SIG-M5 (cell line): ENCODE results near the gene ESYT1.
"Not testable (repeated sequence)": the region's sequence is repeated elsewhere in the genome, so short reads cannot be mapped to it uniquely, and the experiment has no call there.

ENCODE experiments used
- DNase-seq: peaks from one replicate; lab custom pipeline; 2025; lab: John Stamatoyannopoulos, UW

ESYT1 gene

GRCh38 chr12:56155256-56155845 lies 27.3 kb downstream of the ESYT1 start:
- no peak for DNase-seq

GRCh38 chr12:56156464-56157200 lies 28.6 kb downstream of the ESYT1 start:
- not testable (repeated sequence) for DNase-seq

GRCh38 chr12:56157201-56158028 lies 29.3 kb downstream of the ESYT1 start:
- peak; percentile 69 for DNase-seq

GRCh38 chr12:56158029-56158925 lies 30.2 kb downstream of the ESYT1 start, which contains the start of gene MYL6:
MYL6 (plus strand) TSS chr12:56158359; CDS start chr12:56158402, 43 bp downstream.
- DNase-seq = peak; percentile 91

- peak; percentile 50 for DNase-seq
Observed at GRCh38 chr12:56158926-56159461, 30.9 kb downstream of the ESYT1 start.

- DNase-seq = no peak
Observed at GRCh38 chr12:56159482-56160192, 31.6 kb downstream of the ESYT1 start.

- DNase-seq = no peak
Observed at GRCh38 chr12:56160193-56160763, 32.2 kb downstream of the ESYT1 start.

GRCh38 chr12:56160894-56161689 lies 33.0 kb downstream of the ESYT1 start:
- DNase-seq = no peak

GRCh38 chr12:56161690-56162351 lies 33.8 kb downstream of the ESYT1 start:
- no peak for DNase-seq

GRCh38 chr12:56162468-56163290 lies 34.6 kb downstream of the ESYT1 start:
- DNase-seq = no peak

- DNase-seq = no peak
Observed at GRCh38 chr12:56163533-56164344, 35.7 kb downstream of the ESYT1 start.

- DNase-seq = no peak
Observed at GRCh38 chr12:56164345-56164729, 36.3 kb downstream of the ESYT1 start.

- no peak for DNase-seq
Observed at GRCh38 chr12:56165369-56165768, 37.3 kb downstream of the ESYT1 start.

- DNase-seq = no peak
Observed at GRCh38 chr12:56169229-56169759, 41.2 kb downstream of the ESYT1 start.

- no peak for DNase-seq
Observed at GRCh38 chr12:56172839-56173238, 44.8 kb downstream of the ESYT1 start.

GRCh38 chr12:56178347-56178746 lies 50.3 kb downstream of the ESYT1 start:
- no peak for DNase-seq

- DNase-seq = no peak
Observed at GRCh38 chr12:56186957-56187356, 58.9 kb downstream of the ESYT1 start.
